Hepatocyte (in vitro differentiated cells): Measurements from ENCODE around the gene PLD1.

Source experiments
- CTCF ChIP-seq: fragments of 200-600 bp; sonication (generic); IDR thresholded peaks from 2 replicates; pipeline ENCODE4 v1.5.1; 2016; ENCODE audit warnings: antibody characterized with exemption, mild to moderate bottlenecking; ENCODE audit not compliant: poor library complexity
- EZH2 ChIP-seq: fragments of 200-600 bp; sonication (generic); IDR thresholded peaks from 2 replicates; pipeline ENCODE4 v1.6.1; 2016; ENCODE audit warnings: antibody characterized with exemption, mild to moderate bottlenecking, borderline replicate concordance
- EZH2phosphoT487 ChIP-seq: fragments of 200-600 bp; sonication (generic); IDR thresholded peaks from one replicate; pipeline ENCODE4 v1.6.1; 2018; ENCODE audit warnings: antibody characterized with exemption, mild to moderate bottlenecking, low read depth, moderate library complexity; ENCODE audit not compliant: unreplicated experiment, severe bottlenecking

- no peak for TF ChIP-seq EZH2
- TF ChIP-seq CTCF, result no peak
- TF ChIP-seq EZH2phosphoT487, result no peak
Measured at GRCh38 chr3:171585039-171585438, 225.2 kb downstream of the PLD1 start.
